Measurements from ENCODE around the gene ITFG2. TPM values are rescaled to one million over a fixed set of nuclear protein-coding genes. Genes with fewer than 3 reads are reported as not detected.

The ITFG2 gene
- polyA plus RNA-seq, 1 donor (not counting 4 experiments of a cell fraction or from before 2014, with no cell fraction given) = 13.0 TPM

- dilution Hi-C loops (cut with MboI; ENCODE audit: extremely low pct_ligation_motif_present, low sequenced_read_pairs) = no loop called here
- Histone ChIP-seq H3K27ac (ENCODE audit: control insufficient read depth, insufficient read depth, low read length) (no peak overlapping the region), H3K9ac (ENCODE audit: control insufficient read depth, extremely low read depth, insufficient read depth, low read length) (no peak overlapping the region), H3K36me3 (ENCODE audit: control insufficient read depth in 2 of 2, extremely low read depth in 1 of 2, insufficient read depth in 2 of 2, low read length in 2 of 2) (peaks cover 0 to 5% of the 10 kb centered on the region in 2 experiments), H2AFZ (ENCODE audit: control insufficient read depth, low read length) (no peak overlapping the region), H3K79me2 (ENCODE audit: control insufficient read depth, insufficient read depth, low read length) (no peaks in the 10 kb centered on the region), H3K9me1 (ENCODE audit: control insufficient read depth, extremely low read depth, insufficient read depth, low read length) (no peaks in the 10 kb centered on the region), H3K4me2 (ENCODE audit: control insufficient read depth, extremely low read depth, insufficient read depth, low read depth, low read length) (no peak overlapping the region), H3K4me1 (ENCODE audit: control insufficient read depth, extremely low read depth, insufficient read depth, low read length) (peaks cover 5% of the 10 kb centered on the region), H3K27me3 (ENCODE audit: control insufficient read depth, extremely low read depth, insufficient read depth, low read length) (no peaks in the 10 kb centered on the region), H3K9me3 (ENCODE audit: control insufficient read depth, low read depth, low read length) (no peaks in the 10 kb centered on the region), H4K20me1 (ENCODE audit: control insufficient read depth, extremely low read depth, insufficient read depth, low read length) (no peaks in the 10 kb centered on the region), H3K4me3 (ENCODE audit: control insufficient read depth in 2 of 3, extremely low read depth in 1 of 3, insufficient read depth in 2 of 3, low read depth in 1 of 3, low read length in 3 of 3) (no peak overlapping the region)
- no peak for TF ChIP-seq CTCF (optimal IDR thresholded peaks at IDR 0.05 in 1 of 3, IDR thresholded peaks at IDR 0.05 in 1 of 3, conservative IDR thresholded peaks at IDR 0.05 in 1 of 3; ENCODE audit: extremely low read depth in 1 of 3, insufficient read depth in 2 of 3, low read length in 3 of 3)
- no peak for TF ChIP-seq EZH2 (IDR thresholded peaks at IDR 0.05; ENCODE audit: low read length)
- DNase-seq (ENCODE audit: low read depth, low spot score) (no peak), FAIRE-seq (peak; percentile 62)
Observed at GRCh38 chr12:2833327-2833726, 20.9 kb downstream of the ITFG2 start.

- Histone ChIP-seq H3K36me3 (ENCODE audit: control insufficient read depth in 2 of 2, extremely low read depth in 1 of 2, insufficient read depth in 2 of 2, low read length in 2 of 2) (peaks cover 0 to 4% of the 10 kb centered on the region in 2 experiments), H3K27me3 (ENCODE audit: control insufficient read depth, extremely low read depth, insufficient read depth, low read length) (no peaks in the 10 kb centered on the region), H2AFZ (ENCODE audit: control insufficient read depth, low read length) (no peak overlapping the region), H3K9me3 (ENCODE audit: control insufficient read depth, low read depth, low read length) (no peaks in the 10 kb centered on the region), H3K9me1 (ENCODE audit: control insufficient read depth, extremely low read depth, insufficient read depth, low read length) (no peaks in the 10 kb centered on the region), H3K4me2 (ENCODE audit: control insufficient read depth, extremely low read depth, insufficient read depth, low read depth, low read length) (no peak overlapping the region), H3K4me1 (ENCODE audit: control insufficient read depth, extremely low read depth, insufficient read depth, low read length) (peaks cover 5% of the 10 kb centered on the region), H3K4me3 (ENCODE audit: control insufficient read depth in 2 of 3, extremely low read depth in 1 of 3, insufficient read depth in 2 of 3, low read depth in 1 of 3, low read length in 3 of 3) (no peak overlapping the region), H3K9ac (ENCODE audit: control insufficient read depth, extremely low read depth, insufficient read depth, low read length) (no peak overlapping the region), H3K27ac (ENCODE audit: control insufficient read depth, insufficient read depth, low read length) (no peak overlapping the region), H3K79me2 (ENCODE audit: control insufficient read depth, insufficient read depth, low read length) (no peaks in the 10 kb centered on the region), H4K20me1 (ENCODE audit: control insufficient read depth, extremely low read depth, insufficient read depth, low read length) (no peaks in the 10 kb centered on the region)
- dilution Hi-C loops (cut with MboI; ENCODE audit: extremely low pct_ligation_motif_present, low sequenced_read_pairs) = no loop called here
- DNase-seq (ENCODE audit: low read depth, low spot score) (no peak), FAIRE-seq (no peak)
- no peak for TF ChIP-seq CTCF (optimal IDR thresholded peaks at IDR 0.05 in 1 of 3, IDR thresholded peaks at IDR 0.05 in 1 of 3, conservative IDR thresholded peaks at IDR 0.05 in 1 of 3; ENCODE audit: extremely low read depth in 1 of 3, insufficient read depth in 2 of 3, low read length in 3 of 3)
- TF ChIP-seq EZH2 (IDR thresholded peaks at IDR 0.05; ENCODE audit: low read length) = no peak
Observed at GRCh38 chr12:2833810-2834209, 21.3 kb downstream of the ITFG2 start.
